ENCODE results near the gene ENC1. TPM values are rescaled to one million over a fixed set of nuclear protein-coding genes. Genes with fewer than 3 reads are reported as not detected.

ENC1 gene
- total RNA-seq, 4 donors from 2014 or later: 8.9 to 23.7 (median 13.1) TPM

- DNase-seq (ENCODE audit: extremely low spot score): no peak
- H3K4me1 ChIP-seq: peaks cover 0 to 9% (median 5%) of the 10 kb centered on the region in 4 donors
- intact Hi-C loops (cut with DNase I): no loop called here
- H3K4me3 ChIP-seq: no peak overlapping the region
- H3K9me3 ChIP-seq: no peaks in the 10 kb centered on the region
- no peak overlapping the region for H3K27ac ChIP-seq (replicated peaks in 1 of 4)
- H3K27me3 ChIP-seq: no peaks in the 10 kb centered on the region
- 90% methylated on average over 3 of the region's 3 CpGs for WGBS
- no peaks in the 10 kb centered on the region for H3K36me3 ChIP-seq
- TF ChIP-seq POLR2AphosphoS5 (IDR thresholded peaks at IDR 0.05) (no peak), EP300 (IDR thresholded peaks at IDR 0.05) (no peak), POLR2A (IDR thresholded peaks at IDR 0.05; ENCODE audit: low read depth) (no peak)
- TF ChIP-seq, protein P1, sequence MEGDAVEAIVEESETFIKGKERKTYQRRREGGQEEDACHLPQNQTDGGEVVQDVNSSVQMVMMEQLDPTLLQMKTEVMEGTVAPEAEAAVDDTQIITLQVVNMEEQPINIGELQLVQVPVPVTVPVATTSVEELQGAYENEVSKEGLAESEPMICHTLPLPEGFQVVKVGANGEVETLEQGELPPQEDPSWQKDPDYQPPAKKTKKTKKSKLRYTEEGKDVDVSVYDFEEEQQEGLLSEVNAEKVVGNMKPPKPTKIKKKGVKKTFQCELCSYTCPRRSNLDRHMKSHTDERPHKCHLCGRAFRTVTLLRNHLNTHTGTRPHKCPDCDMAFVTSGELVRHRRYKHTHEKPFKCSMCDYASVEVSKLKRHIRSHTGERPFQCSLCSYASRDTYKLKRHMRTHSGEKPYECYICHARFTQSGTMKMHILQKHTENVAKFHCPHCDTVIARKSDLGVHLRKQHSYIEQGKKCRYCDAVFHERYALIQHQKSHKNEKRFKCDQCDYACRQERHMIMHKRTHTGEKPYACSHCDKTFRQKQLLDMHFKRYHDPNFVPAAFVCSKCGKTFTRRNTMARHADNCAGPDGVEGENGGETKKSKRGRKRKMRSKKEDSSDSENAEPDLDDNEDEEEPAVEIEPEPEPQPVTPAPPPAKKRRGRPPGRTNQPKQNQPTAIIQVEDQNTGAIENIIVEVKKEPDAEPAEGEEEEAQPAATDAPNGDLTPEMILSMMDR (IDR thresholded peaks at IDR 0.05): no peak
Measured at GRCh38 chr5:74652576-74652975, 12.0 kb upstream of the ENC1 start.

GRCh38 chr5:74651710-74652109 lies 11.2 kb upstream of the ENC1 start:
- Histone ChIP-seq H3K27me3 (no peaks in the 10 kb centered on the region), H3K9me3 (no peaks in the 10 kb centered on the region), H3K4me1 (peaks cover 0 to 9% (median 5%) of the 10 kb centered on the region in 4 donors), H3K36me3 (no peaks in the 10 kb centered on the region), H3K27ac (replicated peaks in 1 of 4) (no peak overlapping the region), H3K4me3 (no peak overlapping the region)
- WGBS: 97% methylated on average over 3 of the region's 3 CpGs
- peak; percentile 50 for DNase-seq (ENCODE audit: extremely low spot score)
- intact Hi-C loops (cut with DNase I): no loop called here
- no peak for TF ChIP-seq POLR2AphosphoS5 (IDR thresholded peaks at IDR 0.05)
- TF ChIP-seq, protein P1 (IDR thresholded peaks at IDR 0.05): no peak
- TF ChIP-seq POLR2A (IDR thresholded peaks at IDR 0.05; ENCODE audit: low read depth): no peak
- TF ChIP-seq EP300 (IDR thresholded peaks at IDR 0.05): no peak

DNA sequence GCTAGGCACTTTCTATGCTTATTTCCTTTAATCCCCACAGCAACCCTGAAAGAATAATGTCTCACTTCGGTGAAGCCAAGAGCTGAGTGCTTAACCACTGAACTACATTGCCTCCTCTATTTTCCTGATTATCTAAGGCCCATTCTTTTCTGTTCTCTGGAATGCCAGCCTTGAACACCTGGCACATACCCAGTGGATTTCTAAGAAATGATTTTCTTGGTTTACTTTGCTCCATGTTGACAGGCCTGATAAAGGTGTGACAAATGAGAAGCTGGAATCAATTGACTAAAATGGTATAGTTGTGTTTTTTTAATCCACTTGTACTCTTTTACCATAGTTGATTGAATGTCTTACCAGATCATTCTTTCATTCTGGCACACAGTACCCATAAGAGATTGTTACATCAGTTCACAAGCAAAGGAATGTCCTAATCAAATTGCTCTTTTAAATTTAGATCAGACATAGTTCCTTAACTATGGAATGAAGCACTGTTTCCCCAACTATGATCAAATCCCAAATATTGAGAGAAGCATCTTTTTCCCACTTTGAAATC lies 9.0 kb upstream of the ENC1 start:
- intact Hi-C loops (cut with DNase I): loop anchor here (2.0 kb wide), 1 partner anchor 745 kb away; no protein-coding TSS in a partner anchor
- TF ChIP-seq EP300 (IDR thresholded peaks at IDR 0.05) (no peak), POLR2A (IDR thresholded peaks at IDR 0.05; ENCODE audit: low read depth) (no peak)
- no peaks in the 10 kb centered on the region for H3K36me3 ChIP-seq
- H3K4me1 ChIP-seq: peaks cover 0 to 9% (median 5%) of the 10 kb centered on the region in 4 donors
- H3K4me3 ChIP-seq: no peak overlapping the region
- H3K9me3 ChIP-seq: no peaks in the 10 kb centered on the region
- WGBS: 53% methylated on average over 1 of the region's 1 CpG
- H3K27ac ChIP-seq (replicated peaks in 1 of 4): no peak overlapping the region
- H3K27me3 ChIP-seq: no peaks in the 10 kb centered on the region
- DNase-seq (ENCODE audit: extremely low spot score): no peak

DNA sequence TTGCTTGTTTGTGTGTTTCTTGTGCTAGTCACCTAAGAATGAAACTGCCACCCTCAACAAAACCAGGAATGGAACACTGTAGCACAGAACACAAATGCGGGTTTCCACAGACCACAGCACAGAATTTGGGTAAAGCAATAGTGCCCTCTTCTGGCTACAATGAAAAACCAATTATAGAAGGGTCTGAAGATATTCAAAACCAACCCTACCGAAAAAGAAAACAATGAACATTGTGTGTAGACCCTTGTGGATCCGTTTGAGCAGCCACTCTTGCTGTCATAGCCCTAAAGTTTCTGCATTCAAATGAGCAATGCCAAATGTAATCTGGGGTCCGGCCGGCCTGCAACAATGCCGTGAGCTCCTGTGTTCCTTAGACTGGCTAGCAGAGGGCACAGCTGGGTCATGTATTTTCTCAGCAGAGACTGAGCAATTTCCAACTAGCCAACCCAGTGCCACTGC lies 8.3 kb upstream of the ENC1 start:
- H3K36me3 ChIP-seq: no peaks in the 10 kb centered on the region
- no peaks in the 10 kb centered on the region for H3K9me3 ChIP-seq
- intact Hi-C loops (cut with DNase I): loop anchor here (2.0 kb wide), 1 partner anchor 744 kb away; no protein-coding TSS in a partner anchor
- H3K4me3 ChIP-seq: no peak overlapping the region
- H3K27ac ChIP-seq (replicated peaks in 1 of 4): no peak overlapping the region
- peaks cover 0 to 9% (median 6%) of the 10 kb centered on the region in 4 donors for H3K4me1 ChIP-seq
- 24% methylated on average over 6 of the region's 6 CpGs for whole genome bisulfite sequencing
- H3K27me3 ChIP-seq: no peaks in the 10 kb centered on the region
- TF ChIP-seq, protein P1 (IDR thresholded peaks at IDR 0.05): peak; percentile 70 to 75 (median 70)
- TF ChIP-seq POLR2AphosphoS5 (IDR thresholded peaks at IDR 0.05): no peak
- DNase-seq (ENCODE audit: extremely low spot score): no peak

DNA sequence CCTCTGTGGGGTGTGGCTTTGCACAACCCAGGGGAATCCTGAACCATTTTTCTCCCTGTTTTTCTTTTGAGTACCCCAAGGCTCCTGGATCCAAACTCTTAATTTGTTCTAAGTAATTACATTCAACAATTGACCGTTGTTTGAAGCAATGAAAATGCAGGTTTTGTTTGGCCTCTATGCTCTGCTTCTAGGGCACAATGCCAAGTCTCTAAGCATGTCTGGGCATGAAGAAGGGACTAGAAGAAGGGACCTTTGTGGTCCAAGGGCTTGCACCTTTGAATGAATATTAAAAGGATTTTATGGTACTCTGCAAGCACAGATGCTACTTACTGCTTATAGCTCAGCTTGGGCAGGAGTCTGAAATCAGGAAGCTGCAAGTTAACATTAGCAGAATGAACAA lies 6.6 kb upstream of the ENC1 start:
- H3K4me1 ChIP-seq: peaks cover 2 to 21% (median 14%) of the 10 kb centered on the region in 4 donors
- DNase-seq (ENCODE audit: extremely low spot score): no peak
- H3K27me3 ChIP-seq: no peaks in the 10 kb centered on the region
- no peaks in the 10 kb centered on the region for H3K9me3 ChIP-seq
- no peak overlapping the region for H3K27ac ChIP-seq (replicated peaks in 1 of 4)
- TF ChIP-seq POLR2A (IDR thresholded peaks at IDR 0.05; ENCODE audit: low read depth): no peak
- no peak for TF ChIP-seq POLR2AphosphoS5 (IDR thresholded peaks at IDR 0.05)
- TF ChIP-seq EP300 (IDR thresholded peaks at IDR 0.05): no peak
- TF ChIP-seq, protein P1 (IDR thresholded peaks at IDR 0.05): no peak
- no peak overlapping the region for H3K4me3 ChIP-seq
- intact Hi-C loops (cut with DNase I): no loop called here
- H3K36me3 ChIP-seq: no peaks in the 10 kb centered on the region
- WGBS: 80% methylated on average over 1 of the region's 1 CpG
